ENCODE measurements around the gene PARD3. TPM values are rescaled to one million over a fixed set of nuclear protein-coding genes. Genes with fewer than 3 reads are reported as not detected.

Gene PARD3
- total RNA-seq, 4 donors from 2014 or later = 39.2 to 124 (median 48.0) TPM

DNA sequence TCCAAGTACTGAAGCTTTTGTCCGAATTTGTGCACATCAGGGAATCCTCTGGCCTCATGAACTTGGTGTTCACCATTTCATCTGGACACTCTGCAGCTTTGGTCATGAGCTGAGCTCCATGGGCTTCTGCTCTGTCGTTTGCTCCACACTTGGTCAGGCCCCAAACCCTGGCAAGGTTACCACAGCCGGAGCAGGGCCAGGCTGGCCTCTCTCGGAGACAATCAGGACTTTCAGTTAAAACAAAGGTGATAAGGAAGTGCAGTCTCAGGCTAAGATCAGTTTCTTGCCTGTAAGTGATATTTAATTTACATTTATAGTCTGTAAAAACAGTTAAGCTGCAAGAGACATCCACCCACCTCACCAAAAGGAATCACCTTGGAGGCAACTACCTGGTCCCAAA lies 558.9 kb downstream of the PARD3 start:
- H3K27ac ChIP-seq = no peak overlapping the region
- no peaks in the 10 kb centered on the region for H3K4me1 ChIP-seq
- no peak overlapping the region for H3K4me3 ChIP-seq
- no peak for TF ChIP-seq POLR2A (IDR thresholded peaks at IDR 0.05)
- TF ChIP-seq, protein P1, sequence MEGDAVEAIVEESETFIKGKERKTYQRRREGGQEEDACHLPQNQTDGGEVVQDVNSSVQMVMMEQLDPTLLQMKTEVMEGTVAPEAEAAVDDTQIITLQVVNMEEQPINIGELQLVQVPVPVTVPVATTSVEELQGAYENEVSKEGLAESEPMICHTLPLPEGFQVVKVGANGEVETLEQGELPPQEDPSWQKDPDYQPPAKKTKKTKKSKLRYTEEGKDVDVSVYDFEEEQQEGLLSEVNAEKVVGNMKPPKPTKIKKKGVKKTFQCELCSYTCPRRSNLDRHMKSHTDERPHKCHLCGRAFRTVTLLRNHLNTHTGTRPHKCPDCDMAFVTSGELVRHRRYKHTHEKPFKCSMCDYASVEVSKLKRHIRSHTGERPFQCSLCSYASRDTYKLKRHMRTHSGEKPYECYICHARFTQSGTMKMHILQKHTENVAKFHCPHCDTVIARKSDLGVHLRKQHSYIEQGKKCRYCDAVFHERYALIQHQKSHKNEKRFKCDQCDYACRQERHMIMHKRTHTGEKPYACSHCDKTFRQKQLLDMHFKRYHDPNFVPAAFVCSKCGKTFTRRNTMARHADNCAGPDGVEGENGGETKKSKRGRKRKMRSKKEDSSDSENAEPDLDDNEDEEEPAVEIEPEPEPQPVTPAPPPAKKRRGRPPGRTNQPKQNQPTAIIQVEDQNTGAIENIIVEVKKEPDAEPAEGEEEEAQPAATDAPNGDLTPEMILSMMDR (IDR thresholded peaks at IDR 0.05) = no peak
- DNase-seq = no peak
- no peaks in the 10 kb centered on the region for H3K36me3 ChIP-seq
- no peaks in the 10 kb centered on the region for H3K27me3 ChIP-seq
- no peaks in the 10 kb centered on the region for H3K9me3 ChIP-seq

DNA sequence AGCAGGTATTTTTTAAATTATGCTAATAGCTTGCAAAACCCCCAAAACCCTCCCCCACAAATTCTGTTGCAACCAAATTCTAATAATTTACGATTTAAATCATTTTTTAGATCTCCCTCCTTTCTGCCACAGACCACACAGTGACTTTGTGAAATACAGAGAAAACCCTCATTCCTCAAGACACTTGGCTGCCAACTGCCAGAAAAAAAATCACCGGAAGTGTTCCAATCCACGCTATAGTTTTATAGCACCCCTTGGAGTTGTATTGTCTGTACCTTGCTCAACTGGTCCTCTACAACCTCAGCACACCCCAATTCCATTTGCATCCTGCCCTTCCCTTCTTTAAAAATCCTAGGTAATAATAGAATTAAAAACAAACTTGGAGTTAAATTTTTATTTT lies 560.1 kb downstream of the PARD3 start:
- Histone ChIP-seq H3K27me3 (no peaks in the 10 kb centered on the region), H3K36me3 (no peaks in the 10 kb centered on the region), H3K27ac (no peak overlapping the region), H3K4me3 (no peak overlapping the region), H3K4me1 (no peaks in the 10 kb centered on the region), H3K9me3 (no peaks in the 10 kb centered on the region)
- TF ChIP-seq POLR2A (IDR thresholded peaks at IDR 0.05) = no peak
- TF ChIP-seq, protein P1 (IDR thresholded peaks at IDR 0.05) = no peak
- no peak for DNase-seq

DNA sequence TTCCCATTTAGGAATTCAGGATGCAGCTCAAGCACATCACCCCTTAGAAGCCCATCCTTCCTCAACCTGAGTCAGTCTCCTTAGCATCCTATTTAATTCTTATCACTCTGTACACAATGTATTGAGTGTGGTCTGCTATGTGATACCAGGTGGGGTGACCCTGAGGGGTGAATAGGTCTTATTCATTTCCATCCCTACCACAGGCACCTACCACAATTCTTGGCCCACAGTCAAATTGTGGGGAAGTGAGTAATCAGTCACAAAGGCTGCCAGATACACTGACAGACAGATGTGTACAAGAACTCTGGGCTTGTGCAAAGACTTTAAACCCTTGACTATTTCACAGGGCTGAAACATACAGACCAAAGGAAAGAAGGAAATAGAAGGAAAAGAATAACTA lies 560.5 kb downstream of the PARD3 start:
- H3K27ac ChIP-seq = no peak overlapping the region
- H3K4me3 ChIP-seq = no peak overlapping the region
- no peak for DNase-seq
- H3K4me1 ChIP-seq = no peaks in the 10 kb centered on the region
- no peaks in the 10 kb centered on the region for H3K9me3 ChIP-seq
- no peaks in the 10 kb centered on the region for H3K36me3 ChIP-seq
- no peaks in the 10 kb centered on the region for H3K27me3 ChIP-seq
- TF ChIP-seq, protein P1 (IDR thresholded peaks at IDR 0.05) = no peak
- no peak for TF ChIP-seq POLR2A (IDR thresholded peaks at IDR 0.05)

DNA sequence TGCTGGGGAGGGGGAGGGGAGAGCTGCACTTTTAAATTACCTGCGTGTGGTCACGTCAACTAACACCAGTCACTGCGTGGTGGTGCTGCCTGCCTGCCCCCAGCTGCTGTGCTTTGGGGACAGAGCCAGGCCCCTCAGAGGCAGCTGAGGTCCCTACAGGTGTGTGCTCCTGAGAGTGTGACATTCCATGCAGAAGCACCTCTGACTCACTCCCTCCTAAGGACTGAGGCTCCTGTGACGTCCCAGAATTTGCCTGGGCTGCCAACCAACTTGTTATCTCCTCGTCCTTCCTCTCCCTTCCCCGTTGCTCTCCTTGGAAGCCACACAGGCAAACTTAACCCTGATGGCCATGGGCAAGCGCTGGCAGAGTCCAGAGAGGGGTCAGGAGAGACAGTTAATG lies 563.0 kb downstream of the PARD3 start:
- no peaks in the 10 kb centered on the region for H3K9me3 ChIP-seq
- no peak for TF ChIP-seq POLR2A (IDR thresholded peaks at IDR 0.05)
- TF ChIP-seq, protein P1 (IDR thresholded peaks at IDR 0.05) = no peak
- H3K4me3 ChIP-seq = no peak overlapping the region
- DNase-seq = no peak
- no peak overlapping the region for H3K27ac ChIP-seq
- no peaks in the 10 kb centered on the region for H3K27me3 ChIP-seq
- no peaks in the 10 kb centered on the region for H3K4me1 ChIP-seq
- no peaks in the 10 kb centered on the region for H3K36me3 ChIP-seq

DNA sequence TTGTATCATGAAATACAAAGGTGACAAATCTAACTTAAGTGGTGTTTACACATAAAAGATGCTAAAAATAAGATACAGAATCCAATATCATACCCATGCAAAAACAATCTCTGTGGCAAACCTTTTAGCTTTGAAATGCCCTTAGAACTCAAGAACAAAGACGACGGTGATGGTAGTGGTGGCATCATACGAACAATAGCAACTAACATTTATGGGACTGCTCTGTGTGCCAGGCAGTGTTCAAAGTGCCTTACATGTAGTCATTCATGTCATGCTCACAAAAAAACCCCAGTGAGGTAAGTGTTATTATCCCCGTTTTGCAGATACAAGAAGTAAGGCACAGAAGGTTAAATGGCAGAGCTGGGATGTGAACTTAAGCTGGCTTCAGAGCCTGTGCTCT lies 563.9 kb downstream of the PARD3 start:
- no peaks in the 10 kb centered on the region for H3K27me3 ChIP-seq
- no peaks in the 10 kb centered on the region for H3K9me3 ChIP-seq
- H3K4me3 ChIP-seq = no peak overlapping the region
- H3K4me1 ChIP-seq = no peaks in the 10 kb centered on the region
- no peak overlapping the region for H3K27ac ChIP-seq
- no peak for DNase-seq
- no peak for TF ChIP-seq POLR2A (IDR thresholded peaks at IDR 0.05)
- TF ChIP-seq, protein P1 (IDR thresholded peaks at IDR 0.05) = no peak
- H3K36me3 ChIP-seq = no peaks in the 10 kb centered on the region

DNA sequence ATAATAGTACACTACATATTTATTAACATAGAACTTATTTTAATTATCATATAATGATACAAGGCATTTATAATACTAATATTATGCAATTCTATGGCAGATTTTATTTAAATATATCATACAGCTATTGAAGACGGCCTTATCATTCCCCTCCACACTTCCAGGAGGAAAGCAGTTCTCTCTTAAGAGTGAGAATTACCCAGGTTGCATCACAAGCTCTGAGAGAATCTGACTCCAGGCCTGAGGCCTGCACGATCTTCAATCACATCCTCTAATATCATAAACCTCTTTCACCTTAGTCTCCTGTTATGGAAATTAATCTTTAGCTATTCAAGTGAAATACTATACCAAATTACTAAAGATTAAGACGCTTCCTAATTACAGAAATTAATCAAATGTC lies 564.4 kb downstream of the PARD3 start:
- Histone ChIP-seq H3K27ac (no peak overlapping the region), H3K36me3 (no peaks in the 10 kb centered on the region), H3K9me3 (no peaks in the 10 kb centered on the region), H3K4me3 (no peak overlapping the region), H3K4me1 (no peaks in the 10 kb centered on the region), H3K27me3 (no peaks in the 10 kb centered on the region)
- TF ChIP-seq, protein P1 (IDR thresholded peaks at IDR 0.05) = no peak
- no peak for TF ChIP-seq POLR2A (IDR thresholded peaks at IDR 0.05)
- DNase-seq = no peak

Data from Peyer's patch (tissue), 4 donors.